HCT116 (cell line): Measurements from ENCODE around the gene NXT1. TPM values are rescaled to one million over a fixed set of nuclear protein-coding genes. Genes with fewer than 3 reads are reported as not detected.

Experiments used
- ATAC-seq: fragments of 200-7000 bp; cut with Tn5 transposase; 2 replicates; pipeline ENCODE4 v1.9.1; 2020; ENCODE audit warnings: mild to moderate bottlenecking, moderate library complexity
- BruUV-seq: library from RNA; stranded (reverse); fragments of 400-500 nt; replicated peaks from 2 replicates; lab custom pipeline; 2021; lab: Mats Ljungman, UMichigan
- CTCF ChIA-PET: fragments of 300-600 bp; sonication (Branson Sonifier 250); formaldehyde crosslinking; loops from one replicate; lab custom pipeline; 2021; ENCODE audit warnings: antibody characterized with exemption; lab: Charles Lee
- POLR2A ChIA-PET: fragments of 300-600, 350-600 bp; sonication (Branson Sonifier 250); formaldehyde crosslinking; loops from one replicate; lab custom pipeline; 2021; ENCODE audit warnings: antibody characterized with exemption; lab: Charles Lee
- RAD21 ChIA-PET, 2 experiments: fragments of 300-600 bp; sonication (Branson Sonifier 250); formaldehyde crosslinking; loops; one replicate each; lab custom pipeline; 2023; ENCODE audit warnings: low total read pairs in 2 of 2; ENCODE audit not compliant: uncharacterized antibody in 2 of 2, unreplicated experiment in 2 of 2, low non-redundant PET in 1 of 2; lab: Charles Lee
- DNase-seq: peaks from one replicate; pipeline ENCODE4 v3.0.0-alpha.2; 2010; ENCODE audit warnings: low read depth, low spot score
- H2AFZ ChIP-seq: fragments of 200-600 bp; shearing (Covaris generic), sonication (generic); 2 replicates; pipeline ENCODE4 v1.6.1; 2017; ENCODE audit warnings: low read depth, mixed run types, mixed read lengths, antibody characterized with exemption, low read length; ENCODE audit not compliant: poor library complexity, severe bottlenecking
- H3K27ac ChIP-seq: 2 replicates; pipeline ENCODE4 v1.5.1; 2012; ENCODE audit warnings: low read depth, low read length
- H3K27me3 ChIP-seq: fragments of 200-600 bp; sonication (generic); 2 replicates; pipeline ENCODE4 v1.6.1; 2016; ENCODE audit warnings: mixed run types, low read length, mixed read lengths; ENCODE audit not compliant: insufficient read depth
- H3K36me3 ChIP-seq, 2 experiments: fragments of 200-500 bp in 1 of 2; fragments of 200-600 bp in 1 of 2; sonication (Bioruptor generic) in 1 of 2; sonication (generic) in 1 of 2; 2 replicates each; pipeline versions ENCODE4 v1.5.1 to v1.6.1; 2014 to 2016; ENCODE audit warnings: low read length in 2 of 2, inconsistent platforms in 1 of 2, mixed read lengths in 1 of 2, mixed run types in 1 of 2; ENCODE audit not compliant: insufficient read depth in 2 of 2, control insufficient read depth in 1 of 2
- H3K4me1 ChIP-seq, 2 experiments: fragments of 200-600 bp in 1 of 2; sonication (generic) in 1 of 2; 2 replicates each; pipeline versions ENCODE4 v1.5.1 to v1.6.1; 2012 to 2017; ENCODE audit warnings: low read length in 2 of 2, inconsistent platforms in 1 of 2, mild to moderate bottlenecking in 1 of 2, mixed read lengths in 1 of 2, mixed run types in 1 of 2, moderate library complexity in 1 of 2; ENCODE audit not compliant: insufficient read depth in 2 of 2, control insufficient read depth in 1 of 2
- H3K4me2 ChIP-seq: fragments of 200-600 bp; sonication (generic); 2 replicates; pipeline ENCODE4 v1.6.1; 2017; ENCODE audit warnings: mixed run types, low read length, mixed read lengths
- H3K4me3 ChIP-seq, 2 experiments: fragments of 200-600 bp in 1 of 2; sonication (generic) in 1 of 2; replicated peaks in 1 of 2; 2 replicates each; pipeline ENCODE4 v1.5.1; 2011 to 2016; ENCODE audit warnings: low read length in 2 of 2, control low read depth in 1 of 2, low read depth in 1 of 2, mild to moderate bottlenecking in 1 of 2, mixed read lengths in 1 of 2, mixed run types in 1 of 2
- H3K79me2 ChIP-seq: fragments of 200-600 bp; sonication (generic); 2 replicates; pipeline ENCODE4 v1.6.1; 2017; ENCODE audit warnings: mild to moderate bottlenecking, mixed run types, low read length, moderate library complexity, mixed read lengths; ENCODE audit not compliant: insufficient read depth
- H3K9ac ChIP-seq: fragments of 200-600 bp; sonication (generic); 2 replicates; pipeline ENCODE4 v1.6.1; 2016; ENCODE audit warnings: low read length, mixed read lengths
- H3K9me2 ChIP-seq: fragments of 200-600 bp; sonication (generic), shearing (Covaris generic); 2 replicates; pipeline ENCODE4 v1.6.1; 2017; ENCODE audit warnings: mixed run types, mild to moderate bottlenecking, moderate library complexity; ENCODE audit not compliant: insufficient read depth
- H3K9me3 ChIP-seq, 2 experiments: fragments of 200-500 bp in 1 of 2; fragments of 200-600 bp in 1 of 2; sonication (Bioruptor generic) in 1 of 2; sonication (generic) in 1 of 2; 2 replicates each; pipeline ENCODE4 v1.6.1; 2014 to 2017; ENCODE audit warnings: low read length in 2 of 2, mixed read lengths in 2 of 2, inconsistent platforms in 1 of 2, low read depth in 1 of 2, mild to moderate bottlenecking in 1 of 2, mixed run types in 1 of 2, moderate library complexity in 1 of 2; ENCODE audit not compliant: control insufficient read depth in 1 of 2, insufficient read depth in 1 of 2
- H4K20me1 ChIP-seq: fragments of 200-600 bp; sonication (generic), shearing (Covaris generic); 2 replicates; pipeline ENCODE4 v1.6.1; 2017; ENCODE audit warnings: mixed run types, mild to moderate bottlenecking, moderate library complexity; ENCODE audit not compliant: insufficient read depth
- CBX3 ChIP-seq: IDR thresholded peaks from 2 replicates; pipeline ENCODE4 v1.6.1; 2012; ENCODE audit warnings: low read depth
- CEBPB ChIP-seq: IDR thresholded peaks from 2 replicates; pipeline ENCODE4 v1.6.1; 2012; ENCODE audit warnings: low read depth
- ELF1 ChIP-seq: IDR thresholded peaks from 2 replicates; pipeline ENCODE4 v1.6.1; 2012; ENCODE audit warnings: low read depth, borderline replicate concordance
- EZH2 ChIP-seq: fragments of 200-600 bp; sonication (generic); IDR thresholded peaks from 2 replicates; pipeline ENCODE4 v1.6.1; 2017; ENCODE audit warnings: antibody characterized with exemption, mixed run types
- EZH2phosphoT487 ChIP-seq: fragments of 200-600 bp; IDR thresholded peaks from 2 replicates; pipeline ENCODE4 v1.6.1; 2018; ENCODE audit warnings: antibody characterized with exemption, borderline replicate concordance
- POLR2AphosphoS5 ChIP-seq: IDR thresholded peaks from 2 replicates; pipeline ENCODE4 v1.6.1; 2011; ENCODE audit warnings: mild to moderate bottlenecking, low read depth, low read length, moderate library complexity
- RAD21 ChIP-seq: IDR thresholded peaks from 2 replicates; pipeline ENCODE4 v1.6.1; 2012; ENCODE audit warnings: low read depth, mild to moderate bottlenecking
- REST ChIP-seq: IDR thresholded peaks from 2 replicates; pipeline ENCODE4 v1.6.1; 2012; ENCODE audit warnings: low read depth
- SIN3A ChIP-seq: IDR thresholded peaks from 2 replicates; pipeline ENCODE4 v1.6.1; 2012; ENCODE audit warnings: low read depth
- SP1 ChIP-seq: IDR thresholded peaks from 2 replicates; pipeline ENCODE4 v1.6.1; 2012; ENCODE audit warnings: low read depth
- SRF ChIP-seq: IDR thresholded peaks from 2 replicates; pipeline ENCODE4 v1.6.1; 2012; ENCODE audit warnings: low read depth
- TCF7L2 ChIP-seq: IDR thresholded peaks from 2 replicates; pipeline ENCODE4 v1.7.0; 2011; ENCODE audit warnings: borderline replicate concordance, inconsistent platforms; ENCODE audit not compliant: insufficient read depth, insufficient read length; ENCODE audit errors: extremely low read depth
- YY1 ChIP-seq: IDR thresholded peaks from 2 replicates; pipeline ENCODE4 v1.6.1; 2011; ENCODE audit warnings: low read length, low read depth, moderate library complexity, mild to moderate bottlenecking; ENCODE audit not compliant: insufficient replicate concordance; ENCODE audit errors: extremely low read depth
- ZFX ChIP-seq: fragments of 450-650 bp; IDR thresholded peaks from 2 replicates; pipeline ENCODE4 v1.6.1; 2017
- ZNF274 ChIP-seq: fragments of 200-500 bp; sonication (Bioruptor generic); IDR thresholded peaks from 2 replicates; pipeline ENCODE4 v1.6.1; 2014; ENCODE audit warnings: mild to moderate bottlenecking, low read depth, low read length, inconsistent platforms
- intact Hi-C: fragments of 100-400 bp; cut with micrococcal nuclease; formaldehyde crosslinking; loops from 2 replicates; pipeline ENCODE4 v1.10.0; 2022
- total RNA-seq: library from RNA; stranded (reverse); gene quantifications from one replicate; pipeline ENCODE4 v1.2.1, GENCODE V29; 2021; ENCODE audit not compliant: unreplicated experiment

The NXT1 gene
- total RNA-seq, 1 experiment from 2014 or later = 29.9 TPM

- H2AFZ ChIP-seq = no peak overlapping the region
- intact Hi-C loops = no loop called here
- H4K20me1 ChIP-seq = no peaks in the 10 kb centered on the region
- H3K27ac ChIP-seq = no peak overlapping the region
- H3K9me3 ChIP-seq = no peaks in the 10 kb centered on the region
- DNase-seq (no peak), ATAC-seq (no peak)
- no peaks in the 10 kb centered on the region; the same call in 1 of the 2 replicates for H3K79me2 ChIP-seq
- H3K9me2 ChIP-seq = no peaks in the 10 kb centered on the region
- ChIA-PET RAD21 (no interaction called here), CTCF (no interaction called here), POLR2A (no interaction called here)
- TF ChIP-seq EZH2 = no peak
- TF ChIP-seq REST = no peak
- TF ChIP-seq TCF7L2 = no peak
- no peak for TF ChIP-seq ELF1
- TF ChIP-seq POLR2AphosphoS5 = no peak
- TF ChIP-seq SP1 = no peak
- TF ChIP-seq CEBPB = no peak
- TF ChIP-seq SRF = no peak
- TF ChIP-seq RAD21 = no peak
- TF ChIP-seq EZH2phosphoT487 = no peak
- no peak for TF ChIP-seq SIN3A
- TF ChIP-seq ZFX = no peak
- no peak for TF ChIP-seq YY1
- no peak for TF ChIP-seq CBX3
- TF ChIP-seq ZNF274 = no peak
- H3K4me1 ChIP-seq = no peaks in the 10 kb centered on the region
- no peak overlapping the region for H3K4me3 ChIP-seq
- H3K4me2 ChIP-seq = no peak overlapping the region
- peaks cover 5 to 10% of the 10 kb centered on the region in 2 experiments; a peak in 3 of 4 replicates for H3K36me3 ChIP-seq
- H3K9ac ChIP-seq = no peak overlapping the region
- no peaks in the 10 kb centered on the region for H3K27me3 ChIP-seq
- no TSS peak for BruUV-seq
Measured at GRCh38 chr20:23397961-23398360, 47.4 kb downstream of the NXT1 start.
